Measurements from ENCODE around the gene UNC13D. TPM values are rescaled to one million over a fixed set of nuclear protein-coding genes. Genes with fewer than 3 reads are reported as not detected.

Gene UNC13D
- total and polyA plus RNA-seq, 11 donors, result 2.1 to 28.5 (median 5.8) TPM

GRCh38 chr17:75848523-75849278 is 4.5 kb upstream of the UNC13D start:
- DNase-seq (peak; percentile 76 to 86 (median 80)), ATAC-seq (peak; percentile 18 to 67 (median 38))
- peak overlapping the region in 1 of 12 donors; percentile 8 for H3K4me3 ChIP-seq
- TF ChIP-seq CTCF (IDR thresholded peaks at IDR 0.05) (peak; percentile 46 to 76 (median 62)), POLR2A (IDR thresholded peaks at IDR 0.05) (no peak)
- H3K27ac ChIP-seq, result peak overlapping the region; percentile 3 to 99 (median 87)
- WGBS, 4 donors, result 37 to 50% (median 43%) methylated on average over 16 of the region's 16 CpGs
- intact Hi-C loops (cut with DNase I), result loop anchor here in 4 of 10 donors (2.0 to 10.0 kb wide), 3 partner anchors 46 to 71 kb away; partner anchors contain the start of gene TRIM65 (in 1 of the 4)
- H3K9me3 ChIP-seq, result no peaks in the 10 kb centered on the region
- peaks cover 3 to 77% (median 73%) of the 10 kb centered on the region in 9 donors for H3K36me3 ChIP-seq
- H3K27me3 ChIP-seq, result no peaks in the 10 kb centered on the region
- H3K4me1 ChIP-seq, result peaks cover 36 to 100% (median 89%) of the 10 kb centered on the region in 12 donors

GRCh38 chr17:75847614-75848522 is 3.7 kb upstream of the UNC13D start:
- Histone ChIP-seq H3K27me3 (no peaks in the 10 kb centered on the region), H3K27ac (peak overlapping the region; percentile 3 to 99 (median 87)), H3K4me1 (peaks cover 36 to 93% (median 81%) of the 10 kb centered on the region in 12 donors), H3K4me3 (no peak overlapping the region), H3K36me3 (peaks cover 3 to 74% (median 73%) of the 10 kb centered on the region in 9 donors), H3K9me3 (no peaks in the 10 kb centered on the region)
- no peak for ATAC-seq
- no peak for TF ChIP-seq POLR2A (IDR thresholded peaks at IDR 0.05)
- no peak for TF ChIP-seq CTCF (IDR thresholded peaks at IDR 0.05)
- intact Hi-C loops (cut with DNase I), result loop anchor here in 4 of 10 donors (2.0 to 10.0 kb wide), 3 partner anchors 47 to 71 kb away; partner anchors contain the start of gene TRIM65 (in 1 of the 4)
- no peak for DNase-seq
- 84 to 86% (median 84%) methylated on average over 24 to 25 of the region's 25 CpGs for WGBS, 4 donors

GRCh38 chr17:75846692-75847613 is 2.7 kb upstream of the UNC13D start:
- no peak for DNase-seq
- H3K9me3 ChIP-seq, result no peaks in the 10 kb centered on the region
- WGBS, 4 donors, result 79 to 85% (median 84%) methylated on average over 17 to 34 of the region's 34 CpGs
- no peak for ATAC-seq
- intact Hi-C loops (cut with DNase I), result loop anchor here in 3 of 10 donors (5.0 to 10.0 kb wide), 2 partner anchors 48 to 70 kb away; partner anchors contain the start of gene TRIM65 (in 1 of the 3)
- peaks cover 3 to 71% (median 65%) of the 10 kb centered on the region in 9 donors for H3K36me3 ChIP-seq
- peaks cover 36 to 90% (median 75%) of the 10 kb centered on the region in 12 donors for H3K4me1 ChIP-seq
- no peak overlapping the region for H3K4me3 ChIP-seq
- no peak for TF ChIP-seq CTCF (IDR thresholded peaks at IDR 0.05)
- no peak for TF ChIP-seq POLR2A (IDR thresholded peaks at IDR 0.05)
- H3K27ac ChIP-seq, result peak overlapping the region in 11 of 12 donors; percentile 56 to 99 (median 88)
- H3K27me3 ChIP-seq, result no peaks in the 10 kb centered on the region

Measured in heart left ventricle (tissue), 16 donors.